Caco-2 (cell line): ENCODE measurements around the gene CAMKMT. TPM values are rescaled to one million over a fixed set of nuclear protein-coding genes. Genes with fewer than 3 reads are reported as not detected.

Experiments used
- BruUV-seq: library from RNA; stranded (reverse); fragments of 400-500 nt; replicated peaks from 2 replicates; lab custom pipeline; 2021; lab: Mats Ljungman, UMichigan
- CTCF ChIA-PET: fragments of 300-600 bp; sonication (Branson Sonifier 250); formaldehyde crosslinking; loops from one replicate; lab custom pipeline; 2022; ENCODE audit warnings: antibody characterized with exemption; lab: Charles Lee
- POLR2A ChIA-PET: fragments of 300-600 bp; sonication (Branson Sonifier 250); formaldehyde crosslinking; loops from one replicate; lab custom pipeline; 2022; ENCODE audit warnings: antibody characterized with exemption; lab: Charles Lee
- DNase-seq, 2 experiments: peaks; one replicate each; pipeline versions ENCODE4 v3.0.0 to v3.0.0-alpha.2; 2020 to 2022
- H3K27me3 ChIP-seq: replicated peaks from 2 replicates; pipeline ENCODE4 v1.6.0; 2011; ENCODE audit warnings: low read length; ENCODE audit not compliant: control insufficient read depth, insufficient read depth
- H3K36me3 ChIP-seq: 2 replicates; pipeline ENCODE4 v1.5.1; 2011; ENCODE audit warnings: low read length; ENCODE audit not compliant: control insufficient read depth, insufficient read depth
- H3K4me1 ChIP-seq: fragments of 250-450 bp; sonication (Bioruptor Pico); 2 replicates; pipeline ENCODE4 v1.5.1; 2020; ENCODE audit warnings: mild to moderate bottlenecking
- H3K4me3 ChIP-seq: 2 replicates; pipeline ENCODE4 v1.5.1; 2011; ENCODE audit warnings: low read depth, mild to moderate bottlenecking, control low read depth, low read length
- H3K9me3 ChIP-seq: fragments of 250-450 bp; sonication (Bioruptor Pico); 2 replicates; pipeline ENCODE4 v1.5.1; 2020; ENCODE audit warnings: mild to moderate bottlenecking, moderate library complexity
- H3K27ac Mint-ChIP-seq: one replicate; pipeline ENCODE4 v1.8.0; 2022; ENCODE audit warnings: mixed read lengths; ENCODE audit not compliant: unreplicated experiment
- H3K27me3 Mint-ChIP-seq: one replicate; pipeline ENCODE4 v1.8.0; 2022; ENCODE audit warnings: mixed read lengths; ENCODE audit not compliant: insufficient read depth, unreplicated experiment
- H3K36me3 Mint-ChIP-seq: one replicate; pipeline ENCODE4 v1.8.0; 2022; ENCODE audit warnings: mild to moderate bottlenecking, mixed read lengths; ENCODE audit not compliant: insufficient read depth, unreplicated experiment
- H3K4me1 Mint-ChIP-seq: one replicate; pipeline ENCODE4 v1.8.0; 2022; ENCODE audit warnings: low read depth, mixed read lengths; ENCODE audit not compliant: unreplicated experiment
- H3K4me3 Mint-ChIP-seq: one replicate; pipeline ENCODE4 v1.8.0; 2022; ENCODE audit warnings: mild to moderate bottlenecking, moderate library complexity, mixed read lengths; ENCODE audit not compliant: unreplicated experiment
- H3K9me3 Mint-ChIP-seq: one replicate; pipeline ENCODE4 v1.8.0; 2022; ENCODE audit warnings: mixed read lengths; ENCODE audit not compliant: unreplicated experiment
- intact Hi-C: fragments of 100-400 bp; cut with micrococcal nuclease; formaldehyde crosslinking; loops from one replicate; pipeline ENCODE4 v1.10.0; 2022; ENCODE audit not compliant: unreplicated experiment
- total RNA-seq: library from RNA; stranded (reverse); gene quantifications from 2 replicates; pipeline ENCODE4 v1.2.3, GENCODE V29; 2022
- TF ChIP-seq, protein P1 (sequence below), 2 experiments: fragments of 200-600 bp in 1 of 2; IDR thresholded peaks; 1 replicate in 1 of 2; 2 replicates in 1 of 2; pipeline versions ENCODE4 v1.5.1 to v1.8.0; 2011 to 2022; ENCODE audit warnings: antibody characterized with exemption in 1 of 2, control low read depth in 1 of 2, inconsistent platforms in 1 of 2, low read depth in 1 of 2, low read length in 1 of 2, mild to moderate bottlenecking in 1 of 2, moderate library complexity in 1 of 2; ENCODE audit not compliant: insufficient read depth in 1 of 2, severe bottlenecking in 1 of 2, unreplicated experiment in 1 of 2

Gene CAMKMT
- total RNA-seq, 1 experiment from 2014 or later = 25.2 TPM

DNA sequence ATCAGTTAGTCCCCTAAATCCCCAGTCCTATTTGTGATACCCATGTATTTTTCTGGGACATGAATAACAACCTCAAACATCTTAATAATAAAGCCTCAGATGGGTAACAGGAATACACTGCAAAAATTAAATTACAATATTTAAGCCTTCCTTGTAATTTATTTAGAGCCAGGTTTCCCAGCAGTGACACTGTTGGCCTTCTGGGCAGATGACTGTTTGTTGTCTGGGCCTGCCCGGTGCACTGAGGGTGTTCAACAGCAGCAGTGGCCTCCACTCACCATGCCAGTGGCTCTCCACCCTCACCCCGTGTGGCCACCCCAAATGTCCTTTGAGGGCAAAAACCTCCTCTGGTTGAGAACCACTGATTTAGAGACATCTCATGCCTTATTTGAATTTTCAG lies 309.5 kb downstream of the CAMKMT start:
- no peaks in the 10 kb centered on the region for H3K9me3 ChIP-seq
- CTCF ChIA-PET = no interaction called here
- H3K4me1 ChIP-seq = no peaks in the 10 kb centered on the region
- intact Hi-C loops = no loop called here
- DNase-seq = no peak
- H3K27ac Mint-ChIP-seq = no peak overlapping the region
- H3K4me3 Mint-ChIP-seq = no peak overlapping the region
- H3K9me3 Mint-ChIP-seq = no peaks in the 10 kb centered on the region
- no peaks in the 10 kb centered on the region for H3K36me3 ChIP-seq
- BruUV-seq = no TSS peak
- POLR2A ChIA-PET = no interaction called here
- H3K27me3 ChIP-seq = no peaks in the 10 kb centered on the region
- no peaks in the 10 kb centered on the region for H3K36me3 Mint-ChIP-seq
- no peaks in the 10 kb centered on the region for H3K27me3 Mint-ChIP-seq
- TF ChIP-seq, protein P1, sequence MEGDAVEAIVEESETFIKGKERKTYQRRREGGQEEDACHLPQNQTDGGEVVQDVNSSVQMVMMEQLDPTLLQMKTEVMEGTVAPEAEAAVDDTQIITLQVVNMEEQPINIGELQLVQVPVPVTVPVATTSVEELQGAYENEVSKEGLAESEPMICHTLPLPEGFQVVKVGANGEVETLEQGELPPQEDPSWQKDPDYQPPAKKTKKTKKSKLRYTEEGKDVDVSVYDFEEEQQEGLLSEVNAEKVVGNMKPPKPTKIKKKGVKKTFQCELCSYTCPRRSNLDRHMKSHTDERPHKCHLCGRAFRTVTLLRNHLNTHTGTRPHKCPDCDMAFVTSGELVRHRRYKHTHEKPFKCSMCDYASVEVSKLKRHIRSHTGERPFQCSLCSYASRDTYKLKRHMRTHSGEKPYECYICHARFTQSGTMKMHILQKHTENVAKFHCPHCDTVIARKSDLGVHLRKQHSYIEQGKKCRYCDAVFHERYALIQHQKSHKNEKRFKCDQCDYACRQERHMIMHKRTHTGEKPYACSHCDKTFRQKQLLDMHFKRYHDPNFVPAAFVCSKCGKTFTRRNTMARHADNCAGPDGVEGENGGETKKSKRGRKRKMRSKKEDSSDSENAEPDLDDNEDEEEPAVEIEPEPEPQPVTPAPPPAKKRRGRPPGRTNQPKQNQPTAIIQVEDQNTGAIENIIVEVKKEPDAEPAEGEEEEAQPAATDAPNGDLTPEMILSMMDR (IDR thresholded peaks at IDR 0.05; ENCODE audit: insufficient read depth in 1 of 2, low read depth in 1 of 2, low read length in 1 of 2, severe bottlenecking in 1 of 2, unreplicated experiment in 1 of 2) = no peak
- H3K4me3 ChIP-seq = no peak overlapping the region
- no peaks in the 10 kb centered on the region for H3K4me1 Mint-ChIP-seq

DNA sequence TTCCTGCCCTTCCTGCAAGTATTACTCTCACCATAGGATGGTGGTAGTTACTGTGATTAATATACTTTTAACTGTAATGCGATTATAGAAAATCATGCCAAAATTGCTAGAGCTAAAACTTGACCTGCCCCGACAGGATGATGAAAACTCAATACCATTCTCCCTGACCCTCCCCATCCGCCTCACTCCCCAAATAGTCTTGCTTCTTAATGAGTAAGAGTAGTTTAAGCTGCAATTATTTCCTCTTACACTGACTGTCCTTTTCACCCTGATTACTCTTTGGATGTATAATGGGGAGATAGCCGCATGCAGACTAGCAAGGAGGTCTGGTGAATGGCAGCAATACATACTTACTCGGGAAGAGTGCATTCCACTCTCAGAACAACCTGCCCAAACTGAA lies 310.2 kb downstream of the CAMKMT start:
- no TSS peak for BruUV-seq
- H3K4me1 ChIP-seq = no peaks in the 10 kb centered on the region
- H3K27me3 ChIP-seq = no peaks in the 10 kb centered on the region
- no peaks in the 10 kb centered on the region for H3K9me3 ChIP-seq
- Mint-ChIP-seq H3K27ac (no peak overlapping the region), H3K27me3 (no peaks in the 10 kb centered on the region), H3K4me1 (no peaks in the 10 kb centered on the region), H3K4me3 (no peak overlapping the region), H3K36me3 (no peaks in the 10 kb centered on the region), H3K9me3 (no peaks in the 10 kb centered on the region)
- TF ChIP-seq, protein P1 (IDR thresholded peaks at IDR 0.05; ENCODE audit: insufficient read depth in 1 of 2, low read depth in 1 of 2, low read length in 1 of 2, severe bottlenecking in 1 of 2, unreplicated experiment in 1 of 2) = no peak
- no peak for DNase-seq
- ChIA-PET POLR2A (no interaction called here), CTCF (no interaction called here)
- H3K36me3 ChIP-seq = no peaks in the 10 kb centered on the region
- no peak overlapping the region for H3K4me3 ChIP-seq
- intact Hi-C loops = no loop called here

DNA sequence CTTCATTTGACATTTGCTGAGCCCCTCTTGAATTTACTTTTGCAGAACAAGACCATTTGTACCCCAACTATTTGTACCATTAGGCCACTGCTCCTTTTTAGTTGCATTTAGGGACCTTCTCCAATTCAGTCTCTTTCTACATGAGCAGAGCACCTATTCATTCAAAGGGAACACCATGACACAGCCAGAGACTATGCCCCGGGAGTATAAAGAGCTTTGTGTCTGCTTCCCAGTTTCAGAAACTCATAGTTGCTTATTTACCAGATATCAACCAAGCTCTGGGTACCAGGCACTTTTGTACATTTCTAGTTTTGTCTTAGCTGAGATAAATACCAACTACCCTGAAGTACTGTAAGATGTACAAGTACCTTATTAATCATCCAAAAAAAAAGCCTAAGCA lies 310.7 kb downstream of the CAMKMT start:
- Histone ChIP-seq H3K27me3 (no peaks in the 10 kb centered on the region), H3K36me3 (no peaks in the 10 kb centered on the region), H3K4me1 (no peaks in the 10 kb centered on the region), H3K9me3 (no peaks in the 10 kb centered on the region), H3K4me3 (no peak overlapping the region)
- DNase-seq = no peak
- BruUV-seq = no TSS peak
- Mint-ChIP-seq H3K27ac (no peak overlapping the region), H3K27me3 (no peaks in the 10 kb centered on the region), H3K4me1 (no peaks in the 10 kb centered on the region), H3K9me3 (no peaks in the 10 kb centered on the region), H3K36me3 (no peaks in the 10 kb centered on the region), H3K4me3 (no peak overlapping the region)
- TF ChIP-seq, protein P1 (IDR thresholded peaks at IDR 0.05; ENCODE audit: insufficient read depth in 1 of 2, low read depth in 1 of 2, low read length in 1 of 2, severe bottlenecking in 1 of 2, unreplicated experiment in 1 of 2) = no peak
- POLR2A ChIA-PET = no interaction called here
- CTCF ChIA-PET = no interaction called here
- intact Hi-C loops = no loop called here
